T-cell (primary cell): ENCODE data around the gene EPDR1. TPM values are rescaled to one million over a fixed set of nuclear protein-coding genes. Genes with fewer than 3 reads are reported as not detected.

Experiments used
- ATAC-seq, 4 experiments: fragments of 200-7000 bp in 3 of 4; fragments of 150-1000 bp in 1 of 4; cut with Tn5 transposase; replicated peaks in 1 of 4; 1 replicate in 3 of 4; 2 replicates in 1 of 4; pipeline ENCODE4 v1.10.0; 2021; ENCODE audit warnings: moderate library complexity in 3 of 4, mild to moderate bottlenecking in 2 of 4, moderate number of reproducible peaks in 1 of 4
- CTCF ChIA-PET, 2 donors: fragments of 300-600 bp; sonication (Branson Sonifier 250); formaldehyde crosslinking; loops; one replicate each; lab custom pipeline; 2022; ENCODE audit warnings: antibody characterized with exemption in 2 of 2; lab: Charles Lee
- POLR2A ChIA-PET, 2 donors: fragments of 300-600 bp; sonication (Branson Sonifier 250); formaldehyde crosslinking; loops; one replicate each; lab custom pipeline; 2022; ENCODE audit warnings: antibody characterized with exemption in 2 of 2; lab: Charles Lee
- DNase-seq, 35 experiments: peaks; one replicate each; pipeline versions ENCODE4 v3.0.0 to v3.0.0-alpha.2; 2013 to 2023
- H3K27ac ChIP-seq: one replicate; pipeline ENCODE4 v1.5.1; 2013; ENCODE audit warnings: low read length
- H3K27me3 ChIP-seq, 2 experiments: replicated peaks in 1 of 2; 1 replicate in 1 of 2; 2 replicates in 1 of 2; pipeline versions ENCODE4 v1.6.1 to v1.7.0; 2013; ENCODE audit warnings: low read length in 1 of 2, mixed read lengths in 1 of 2; ENCODE audit not compliant: control insufficient read depth in 2 of 2, insufficient read depth in 2 of 2; ENCODE audit errors: extremely low read depth in 1 of 2
- H3K36me3 ChIP-seq, 2 donors: 1 replicate in 1 of 2; 2 replicates in 1 of 2; pipeline versions ENCODE4 v1.6.1 to v1.7.0; 2013; ENCODE audit warnings: low read length in 1 of 2; ENCODE audit not compliant: control insufficient read depth in 2 of 2, insufficient read depth in 1 of 2; ENCODE audit errors: extremely low read depth in 1 of 2
- H3K4me1 ChIP-seq, 2 experiments: 1 replicate in 1 of 2; 2 replicates in 1 of 2; pipeline versions ENCODE4 v1.6.1 to v1.7.0; 2013; ENCODE audit warnings: low read length in 2 of 2, mixed read lengths in 1 of 2; ENCODE audit not compliant: insufficient read depth in 2 of 2, control insufficient read depth in 1 of 2; ENCODE audit errors: extremely low read depth in 1 of 2
- H3K4me3 ChIP-seq, 2 donors: 1 replicate in 1 of 2; 2 replicates in 1 of 2; pipeline versions ENCODE4 v1.5.1 to v1.7.0; 2013; ENCODE audit warnings: mild to moderate bottlenecking in 2 of 2, low read length in 1 of 2, moderate library complexity in 1 of 2; ENCODE audit not compliant: control insufficient read depth in 1 of 2; ENCODE audit errors: extremely low read depth in 1 of 2
- H3K9me3 ChIP-seq: 2 replicates; pipeline ENCODE4 v1.7.0; 2013
- H3K27ac Mint-ChIP-seq, 2 donors: one replicate each; pipeline ENCODE4 v1.8.0; 2020 to 2021; ENCODE audit warnings: mild to moderate bottlenecking in 2 of 2, mixed read lengths in 2 of 2
- H3K27me3 Mint-ChIP-seq, 2 donors: one replicate each; pipeline ENCODE4 v1.8.0; 2021 to 2022; ENCODE audit warnings: mixed read lengths in 2 of 2
- H3K36me3 Mint-ChIP-seq: one replicate; pipeline ENCODE4 v1.8.0; 2021; ENCODE audit warnings: mixed read lengths
- H3K4me1 Mint-ChIP-seq, 3 donors: one replicate each; pipeline ENCODE4 v1.8.0; 2020 to 2022; ENCODE audit warnings: mixed read lengths in 3 of 3, mild to moderate bottlenecking in 1 of 3
- H3K4me3 Mint-ChIP-seq, 3 donors: one replicate each; pipeline ENCODE4 v1.8.0; 2020 to 2022; ENCODE audit warnings: mild to moderate bottlenecking in 3 of 3, mixed read lengths in 3 of 3, moderate library complexity in 3 of 3
- H3K9me3 Mint-ChIP-seq, 3 donors: one replicate each; pipeline ENCODE4 v1.8.0; 2020 to 2022; ENCODE audit warnings: mixed read lengths in 3 of 3
- WGBS: methylation state at CpG from one replicate; pipeline ENCODE4 v1.1.5; 2013; ENCODE audit warnings: missing lambda C conversion rate; ENCODE audit not compliant: insufficient coverage; 5-methylcytosine and 5-hydroxymethylcytosine counted together
- total RNA-seq, 35 experiments: library from RNA in 6 of 35; stranded (reverse) in 6 of 35; fragments of 120-200 nt in 1 of 35; gene quantifications; one replicate each; pipeline versions ENCODE4 v1.2.1 to v1.2.4 and lab custom pipeline; 2013 to 2026

The EPDR1 gene
- total RNA-seq, 5 donors from 2014 or later (not counting 1 experiment from before 2014, with no cell fraction given) = 0.47 to 1.3 (median 0.68) TPM

DNA sequence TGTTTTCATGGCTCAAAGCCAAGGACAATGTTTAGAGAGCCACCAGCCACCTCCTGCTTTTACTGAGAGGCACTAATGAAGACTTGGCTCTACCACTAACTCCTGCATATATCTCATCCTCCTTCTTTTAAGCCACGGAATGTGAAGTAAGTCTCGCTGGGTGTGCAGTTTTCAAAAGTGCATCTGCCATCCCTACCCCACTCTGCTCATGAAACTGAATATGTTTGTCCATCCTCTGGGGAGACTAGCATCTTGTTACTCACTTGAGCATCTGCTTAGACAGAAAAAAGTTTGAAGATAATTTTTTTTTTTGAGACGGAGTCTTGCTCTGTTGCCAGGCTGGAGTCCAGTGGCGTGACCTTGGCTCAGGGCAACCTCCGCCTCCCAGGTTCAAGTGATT is 40.8 kb downstream of the EPDR1 start:
- Histone ChIP-seq H3K27ac (no peak overlapping the region), H3K36me3 (no peaks in the 10 kb centered on the region), H3K9me3 (no peaks in the 10 kb centered on the region), H3K27me3 (peaks cover 0 to 3% of the 10 kb centered on the region in 2 experiments), H3K4me3 (no peak overlapping the region), H3K4me1 (no peaks in the 10 kb centered on the region)
- Mint-ChIP-seq H3K27me3 (no peaks in the 10 kb centered on the region), H3K36me3 (no peaks in the 10 kb centered on the region), H3K27ac (no peak overlapping the region), H3K4me1 (no peaks in the 10 kb centered on the region), H3K4me3 (no peak overlapping the region), H3K9me3 (no peaks in the 10 kb centered on the region)
- WGBS = 85% methylated on average over 3 of the region's 5 CpGs
- POLR2A ChIA-PET = no interaction called here
- no peak for DNase-seq
- ATAC-seq = no peak
- CTCF ChIA-PET = no interaction called here

DNA sequence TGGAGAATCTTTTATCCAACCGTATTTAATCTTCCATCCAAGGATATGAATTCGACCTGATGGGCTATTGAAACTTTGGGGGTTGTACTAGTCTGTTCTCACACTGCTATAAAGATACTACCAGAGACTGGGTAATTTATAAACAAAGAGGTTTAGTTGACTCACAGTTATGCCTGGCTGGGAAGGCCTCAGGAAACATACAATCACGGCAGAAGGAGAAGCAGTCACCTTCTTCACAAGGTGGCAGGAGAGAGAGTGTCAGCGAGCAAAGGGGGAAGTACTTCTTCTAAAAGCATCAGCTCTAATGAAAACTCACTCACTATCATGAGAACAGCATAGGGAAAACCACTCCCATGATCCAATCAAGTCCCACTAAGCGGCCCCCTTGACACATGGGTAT is 43.8 kb downstream of the EPDR1 start:
- no peak overlapping the region for H3K27ac Mint-ChIP-seq
- CTCF ChIA-PET = no interaction called here
- no peaks in the 10 kb centered on the region for H3K27me3 Mint-ChIP-seq
- no peaks in the 10 kb centered on the region for H3K9me3 Mint-ChIP-seq
- H3K36me3 Mint-ChIP-seq = no peaks in the 10 kb centered on the region
- no peaks in the 10 kb centered on the region for H3K9me3 ChIP-seq
- H3K27me3 ChIP-seq = no peaks in the 10 kb centered on the region
- ATAC-seq (no peak), DNase-seq (no peak)
- no peaks in the 10 kb centered on the region for H3K4me1 Mint-ChIP-seq
- no CpG with 5 or more reads among the region's 5 CpGs for WGBS
- no peak overlapping the region for H3K27ac ChIP-seq
- no peaks in the 10 kb centered on the region for H3K36me3 ChIP-seq
- H3K4me3 Mint-ChIP-seq = no peak overlapping the region
- POLR2A ChIA-PET = no interaction called here
- no peak overlapping the region for H3K4me3 ChIP-seq
- no peaks in the 10 kb centered on the region for H3K4me1 ChIP-seq

DNA sequence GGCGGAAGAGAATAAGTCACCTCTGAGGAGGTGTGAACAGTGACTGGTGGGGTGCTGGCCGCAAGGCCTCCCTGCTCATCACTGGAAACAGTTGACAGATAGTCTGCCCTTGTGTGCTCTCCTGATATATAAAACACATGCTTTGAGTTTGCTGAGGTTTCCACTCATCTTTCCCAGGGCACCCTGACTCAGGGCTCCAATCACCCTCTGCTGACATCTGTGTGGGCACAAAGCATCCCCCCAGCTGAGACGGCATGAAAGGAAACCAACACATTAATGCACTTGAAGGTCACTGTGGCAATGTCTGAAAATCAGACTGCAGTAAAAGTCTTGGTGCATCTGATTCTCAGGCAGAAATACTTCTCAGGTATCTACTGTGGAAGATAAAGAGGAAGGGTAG is 49.8 kb downstream of the EPDR1 start:
- Mint-ChIP-seq H3K27ac (no peak overlapping the region), H3K4me3 (no peak overlapping the region), H3K9me3 (no peaks in the 10 kb centered on the region), H3K4me1 (no peaks in the 10 kb centered on the region), H3K36me3 (no peaks in the 10 kb centered on the region), H3K27me3 (peaks cover 4 to 6% of the 10 kb centered on the region in 2 donors)
- no peak for ATAC-seq
- Histone ChIP-seq H3K9me3 (no peaks in the 10 kb centered on the region), H3K4me3 (no peak overlapping the region), H3K27me3 (no peaks in the 10 kb centered on the region), H3K27ac (no peak overlapping the region), H3K36me3 (no peaks in the 10 kb centered on the region), H3K4me1 (no peaks in the 10 kb centered on the region)
- ChIA-PET CTCF (no interaction called here), POLR2A (no interaction called here)
- DNase-seq = no peak
- WGBS = no CpG with 5 or more reads among the region's 3 CpGs

DNA sequence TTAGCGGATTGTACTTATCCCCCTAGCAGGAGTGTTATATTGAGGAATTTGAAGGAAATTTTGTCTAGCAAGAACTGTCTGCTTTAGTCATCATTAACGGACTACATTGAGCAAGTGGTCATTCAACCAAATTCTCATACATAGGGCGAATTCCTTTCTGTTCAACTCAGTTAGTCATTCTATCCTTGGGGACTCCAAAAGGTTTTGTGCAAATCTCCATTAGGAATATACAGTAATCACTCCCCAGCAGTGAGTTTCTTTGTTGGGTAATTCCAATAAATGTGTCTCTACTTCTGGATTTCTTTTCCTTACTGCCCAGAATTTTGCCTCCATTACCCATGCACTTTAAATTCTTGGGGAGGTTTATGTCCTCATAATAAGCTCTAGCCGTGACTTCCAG is 51.1 kb downstream of the EPDR1 start:
- peaks cover 0 to 4% of the 10 kb centered on the region in 2 experiments for H3K27me3 ChIP-seq
- no peak overlapping the region for H3K27ac Mint-ChIP-seq
- no peaks in the 10 kb centered on the region for H3K4me1 ChIP-seq
- no peak overlapping the region for H3K4me3 Mint-ChIP-seq
- ATAC-seq = no peak
- POLR2A ChIA-PET = no interaction called here
- 100% methylated on average over 1 of the region's 4 CpGs for WGBS
- H3K27me3 Mint-ChIP-seq = peaks cover 4 to 6% of the 10 kb centered on the region in 2 donors
- H3K4me3 ChIP-seq = no peak overlapping the region
- DNase-seq = no peak
- no peaks in the 10 kb centered on the region for H3K9me3 Mint-ChIP-seq
- no peak overlapping the region for H3K27ac ChIP-seq
- no peaks in the 10 kb centered on the region for H3K4me1 Mint-ChIP-seq
- H3K36me3 Mint-ChIP-seq = no peaks in the 10 kb centered on the region
- H3K9me3 ChIP-seq = no peaks in the 10 kb centered on the region
- H3K36me3 ChIP-seq = no peaks in the 10 kb centered on the region
- CTCF ChIA-PET = no interaction called here

DNA sequence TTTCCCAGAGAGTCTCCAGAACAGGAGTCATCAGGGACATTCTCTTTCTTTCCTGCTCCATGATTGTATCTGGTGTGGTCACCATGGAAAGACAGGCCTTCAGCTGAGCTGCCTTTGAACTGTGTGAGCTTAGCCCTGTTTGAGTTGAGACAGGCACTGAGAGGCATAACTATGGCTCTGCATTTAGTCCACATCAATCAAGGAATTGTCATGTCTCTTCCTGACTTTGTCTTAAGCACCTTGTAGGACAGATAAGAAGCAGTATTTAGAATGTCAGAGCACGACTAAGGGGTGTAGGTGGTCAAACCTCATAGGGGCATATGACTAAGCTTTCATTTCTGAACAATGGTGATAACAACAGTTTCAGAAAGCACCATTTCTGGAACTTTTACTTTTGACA is 53.5 kb downstream of the EPDR1 start:
- H3K4me1 ChIP-seq = no peaks in the 10 kb centered on the region
- H3K4me3 Mint-ChIP-seq = no peak overlapping the region
- DNase-seq (no peak), ATAC-seq (no peak)
- H3K9me3 Mint-ChIP-seq = no peaks in the 10 kb centered on the region
- H3K9me3 ChIP-seq = no peaks in the 10 kb centered on the region
- H3K27me3 Mint-ChIP-seq = peaks cover 4 to 9% of the 10 kb centered on the region in 2 donors
- WGBS = no CpG with 5 or more reads among the region's 1 CpG
- H3K27ac Mint-ChIP-seq = no peak overlapping the region
- no peak overlapping the region for H3K4me3 ChIP-seq
- no peaks in the 10 kb centered on the region for H3K4me1 Mint-ChIP-seq
- peaks cover 0 to 4% of the 10 kb centered on the region in 2 experiments for H3K27me3 ChIP-seq
- no peaks in the 10 kb centered on the region for H3K36me3 ChIP-seq
- no peaks in the 10 kb centered on the region for H3K36me3 Mint-ChIP-seq
- POLR2A ChIA-PET = no interaction called here
- CTCF ChIA-PET = no interaction called here
- H3K27ac ChIP-seq = no peak overlapping the region

- H3K36me3 ChIP-seq = no peaks in the 10 kb centered on the region
- ChIA-PET CTCF (no interaction called here), POLR2A (no interaction called here)
- no peak overlapping the region for H3K4me3 ChIP-seq
- no peaks in the 10 kb centered on the region for H3K4me1 ChIP-seq
- Mint-ChIP-seq H3K27ac (no peak overlapping the region), H3K4me3 (no peak overlapping the region), H3K4me1 (no peaks in the 10 kb centered on the region), H3K36me3 (no peaks in the 10 kb centered on the region), H3K27me3 (peaks cover 4 to 8% of the 10 kb centered on the region in 2 donors), H3K9me3 (no peaks in the 10 kb centered on the region)
- H3K27ac ChIP-seq = no peak overlapping the region
- peaks cover 0 to 4% of the 10 kb centered on the region in 2 experiments for H3K27me3 ChIP-seq
- 100% methylated on average over 2 of the region's 4 CpGs for WGBS
- no peaks in the 10 kb centered on the region for H3K9me3 ChIP-seq
- no peak for DNase-seq
- no peak for ATAC-seq
Observed at GRCh38 chr7:37974711-37975110, 54.3 kb downstream of the EPDR1 start.

GRCh38 chr7:37977243-37977642 is 56.8 kb downstream of the EPDR1 start:
- POLR2A ChIA-PET = no interaction called here
- ATAC-seq = no peak
- Histone ChIP-seq H3K4me3 (no peak overlapping the region), H3K4me1 (no peaks in the 10 kb centered on the region), H3K27me3 (peaks cover 0 to 4% of the 10 kb centered on the region in 2 experiments), H3K36me3 (no peaks in the 10 kb centered on the region), H3K27ac (no peak overlapping the region), H3K9me3 (no peaks in the 10 kb centered on the region)
- DNase-seq = no peak
- Mint-ChIP-seq H3K4me1 (no peaks in the 10 kb centered on the region), H3K4me3 (no peak overlapping the region), H3K27ac (no peak overlapping the region), H3K36me3 (no peaks in the 10 kb centered on the region), H3K27me3 (peaks cover 5 to 7% of the 10 kb centered on the region in 2 donors), H3K9me3 (no peaks in the 10 kb centered on the region)
- CTCF ChIA-PET = no interaction called here
- 92% methylated on average over 1 of the region's 2 CpGs for WGBS
